Islet precursor cell (in vitro differentiated cells): ENCODE results near the gene GRIK4.

Experiments
- DNase-seq: peaks from one replicate; pipeline ENCODE4 v3.0.0-alpha.2; 2018

The GRIK4 gene

GRCh38 chr11:120525261-120526171, 14.0 kb downstream of the GRIK4 start:
- DNase-seq = no peak

- no peak for DNase-seq
Measured at GRCh38 chr11:120526241-120526640, 14.7 kb downstream of the GRIK4 start.

- peak; percentile 81 for DNase-seq
Measured at GRCh38 chr11:120527111-120527761, 15.7 kb downstream of the GRIK4 start.

GRCh38 chr11:120528749-120529148, 17.2 kb downstream of the GRIK4 start:
- DNase-seq = no peak

- DNase-seq = no peak
Measured at GRCh38 chr11:120529214-120529613, 17.7 kb downstream of the GRIK4 start.

- DNase-seq = no peak
Measured at GRCh38 chr11:120529911-120530310, 18.4 kb downstream of the GRIK4 start.

- no peak for DNase-seq
Measured at GRCh38 chr11:120532082-120532831, 20.7 kb downstream of the GRIK4 start.

GRCh38 chr11:120532832-120533196, 21.3 kb downstream of the GRIK4 start:
- DNase-seq = no peak

GRCh38 chr11:120536091-120536796, 24.7 kb downstream of the GRIK4 start:
- DNase-seq = no peak

GRCh38 chr11:120536797-120537169, 25.2 kb downstream of the GRIK4 start:
- DNase-seq = no peak

- no peak for DNase-seq
Measured at GRCh38 chr11:120537996-120538395, 26.4 kb downstream of the GRIK4 start.

- no peak for DNase-seq
Measured at GRCh38 chr11:120538707-120539106, 27.2 kb downstream of the GRIK4 start.

- DNase-seq = no peak
Measured at GRCh38 chr11:120539667-120540369, 28.3 kb downstream of the GRIK4 start.

- DNase-seq = peak; percentile 84
Measured at GRCh38 chr11:120540744-120541465, 29.4 kb downstream of the GRIK4 start.

- DNase-seq = no peak
Measured at GRCh38 chr11:120543521-120544215, 32.1 kb downstream of the GRIK4 start.

- DNase-seq = no peak
Measured at GRCh38 chr11:120545813-120546212, 34.3 kb downstream of the GRIK4 start.

- DNase-seq = peak; percentile 79
Measured at GRCh38 chr11:120546312-120547205, 35.0 kb downstream of the GRIK4 start.

- no peak for DNase-seq
Measured at GRCh38 chr11:120547316-120547715, 35.8 kb downstream of the GRIK4 start.

GRCh38 chr11:120547811-120548681, 36.5 kb downstream of the GRIK4 start:
- peak; percentile 94 for DNase-seq
